Measurements from ENCODE around the gene TRIM52.
A peak's percentile ranks its signal among the peaks of the same experiment; 100 is the strongest.

The TRIM52 gene

GRCh38 chr5:181255836-181256578 is 4.9 kb downstream of the TRIM52 start:
- H3K4me3 ChIP-seq (ENCODE audit: low read depth, low read length) = no peak overlapping the region
- H3K36me3 ChIP-seq (ENCODE audit: insufficient read depth, low read length) = peaks cover 27% of the 10 kb centered on the region
- peaks cover 95% of the 10 kb centered on the region for H3K79me2 ChIP-seq (ENCODE audit: control insufficient read depth, insufficient read depth, low read length, unreplicated experiment)
- H2AFZ ChIP-seq (ENCODE audit: low read length, unreplicated experiment) = no peak overlapping the region
- H3K27me3 ChIP-seq (ENCODE audit: insufficient read depth, low read length) = no peaks in the 10 kb centered on the region
- no peak overlapping the region for H3K27ac ChIP-seq (ENCODE audit: low read depth, low read length)
- H3K4me1 ChIP-seq (ENCODE audit: control insufficient read depth, insufficient read depth, low read length, unreplicated experiment) = peaks cover 35% of the 10 kb centered on the region

GRCh38 chr5:181255276-181255675 is 5.7 kb downstream of the TRIM52 start:
- Histone ChIP-seq H3K27ac (ENCODE audit: low read depth, low read length) (0 out of 2 replicates have a peak overlapping the region, but pooled peaks have one; percentile 6), H3K4me3 (ENCODE audit: low read depth, low read length) (no peak overlapping the region), H3K4me1 (ENCODE audit: control insufficient read depth, insufficient read depth, low read length, unreplicated experiment) (peaks cover 38% of the 10 kb centered on the region), H3K27me3 (ENCODE audit: insufficient read depth, low read length) (no peaks in the 10 kb centered on the region), H2AFZ (ENCODE audit: low read length, unreplicated experiment) (no peak overlapping the region), H3K36me3 (ENCODE audit: insufficient read depth, low read length) (peaks cover 32% of the 10 kb centered on the region), H3K79me2 (ENCODE audit: control insufficient read depth, insufficient read depth, low read length, unreplicated experiment) (peaks cover 96% of the 10 kb centered on the region)

DNA sequence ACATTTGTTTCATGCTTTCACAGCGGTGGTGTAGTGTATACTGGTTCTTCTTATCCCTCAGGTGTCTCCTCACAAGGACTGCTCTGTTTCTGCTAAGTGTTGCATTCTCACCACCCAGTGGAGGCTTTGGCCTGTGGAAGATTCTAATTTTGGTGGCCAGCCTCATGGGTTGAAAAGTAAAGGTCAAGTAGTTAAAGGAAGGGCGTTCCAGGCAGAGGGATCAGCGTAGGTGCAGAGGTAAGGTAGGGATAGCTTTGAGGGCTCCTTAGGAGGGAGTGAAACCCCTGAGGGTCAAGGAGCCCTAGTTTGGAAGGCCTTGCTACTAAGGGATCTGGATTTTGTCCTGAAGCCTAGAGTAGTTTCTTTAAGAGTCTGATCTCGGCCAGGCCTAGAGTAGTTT is 12.7 kb downstream of the TRIM52 start:
- H3K36me3 ChIP-seq (ENCODE audit: insufficient read depth, low read length) = peaks cover 19% of the 10 kb centered on the region; the same call in 1 of the 2 replicates
- peaks cover 83% of the 10 kb centered on the region for H3K79me2 ChIP-seq (ENCODE audit: control insufficient read depth, insufficient read depth, low read length, unreplicated experiment)
- H3K4me1 ChIP-seq (ENCODE audit: control insufficient read depth, insufficient read depth, low read length, unreplicated experiment) = peaks cover 34% of the 10 kb centered on the region
- H3K4me3 ChIP-seq (ENCODE audit: low read depth, low read length) = peak overlapping the region; percentile 98
- H3K27ac ChIP-seq (ENCODE audit: low read depth, low read length) = peak overlapping the region; percentile 60
- H3K27me3 ChIP-seq (ENCODE audit: insufficient read depth, low read length) = no peaks in the 10 kb centered on the region
- no peak overlapping the region for H2AFZ ChIP-seq (ENCODE audit: low read length, unreplicated experiment)

DNA sequence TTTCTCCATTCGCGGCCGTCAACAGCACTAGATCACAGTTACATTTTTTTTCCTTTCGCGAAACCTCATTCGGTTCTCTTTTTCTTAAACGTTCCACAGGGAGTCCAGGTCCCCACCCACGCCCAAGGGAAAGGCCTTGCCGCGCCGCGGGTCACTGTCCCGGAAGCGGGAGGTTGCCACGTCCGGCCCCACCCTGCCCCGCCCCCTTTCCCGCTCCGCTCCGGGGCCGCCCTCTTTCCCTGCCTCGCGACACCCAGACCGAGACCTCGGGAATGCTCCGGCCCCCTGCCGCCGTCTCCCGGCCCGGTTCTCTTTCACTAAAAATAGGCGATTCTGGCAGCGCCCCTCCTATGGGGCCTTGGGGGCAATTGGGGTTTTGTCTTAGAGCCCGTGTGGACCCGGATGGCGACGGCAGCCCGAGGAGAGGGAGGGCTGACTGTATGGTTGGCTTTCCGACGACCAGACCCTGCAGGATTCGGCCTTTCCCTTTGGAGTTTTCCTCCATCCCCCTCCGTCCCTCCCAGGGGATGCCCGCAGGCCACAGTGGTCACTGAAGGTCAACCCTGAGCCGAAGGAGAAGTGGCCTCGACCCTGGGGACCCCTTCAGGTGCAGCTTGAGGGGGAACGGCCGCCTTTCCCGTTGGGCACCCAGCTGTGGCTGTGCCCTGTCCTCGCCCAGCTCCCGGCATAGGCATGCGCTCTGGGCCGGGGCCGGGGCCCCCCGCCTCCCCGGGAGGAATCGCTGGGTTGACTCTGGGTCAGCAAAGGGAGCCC is 14.5 kb downstream of the TRIM52 start:
- peak overlapping the region; percentile 98 for H3K4me3 ChIP-seq (ENCODE audit: low read depth, low read length)
- peaks cover 84% of the 10 kb centered on the region for H3K79me2 ChIP-seq (ENCODE audit: control insufficient read depth, insufficient read depth, low read length, unreplicated experiment)
- peak overlapping the region; percentile 95 for H2AFZ ChIP-seq (ENCODE audit: low read length, unreplicated experiment)
- peaks cover 26% of the 10 kb centered on the region; the same call in 1 of the 2 replicates for H3K36me3 ChIP-seq (ENCODE audit: insufficient read depth, low read length)
- peak overlapping the region; percentile 93 for H3K27ac ChIP-seq (ENCODE audit: low read depth, low read length)
- peaks cover 32% of the 10 kb centered on the region for H3K4me1 ChIP-seq (ENCODE audit: control insufficient read depth, insufficient read depth, low read length, unreplicated experiment)
- no peaks in the 10 kb centered on the region for H3K27me3 ChIP-seq (ENCODE audit: insufficient read depth, low read length)

DNA sequence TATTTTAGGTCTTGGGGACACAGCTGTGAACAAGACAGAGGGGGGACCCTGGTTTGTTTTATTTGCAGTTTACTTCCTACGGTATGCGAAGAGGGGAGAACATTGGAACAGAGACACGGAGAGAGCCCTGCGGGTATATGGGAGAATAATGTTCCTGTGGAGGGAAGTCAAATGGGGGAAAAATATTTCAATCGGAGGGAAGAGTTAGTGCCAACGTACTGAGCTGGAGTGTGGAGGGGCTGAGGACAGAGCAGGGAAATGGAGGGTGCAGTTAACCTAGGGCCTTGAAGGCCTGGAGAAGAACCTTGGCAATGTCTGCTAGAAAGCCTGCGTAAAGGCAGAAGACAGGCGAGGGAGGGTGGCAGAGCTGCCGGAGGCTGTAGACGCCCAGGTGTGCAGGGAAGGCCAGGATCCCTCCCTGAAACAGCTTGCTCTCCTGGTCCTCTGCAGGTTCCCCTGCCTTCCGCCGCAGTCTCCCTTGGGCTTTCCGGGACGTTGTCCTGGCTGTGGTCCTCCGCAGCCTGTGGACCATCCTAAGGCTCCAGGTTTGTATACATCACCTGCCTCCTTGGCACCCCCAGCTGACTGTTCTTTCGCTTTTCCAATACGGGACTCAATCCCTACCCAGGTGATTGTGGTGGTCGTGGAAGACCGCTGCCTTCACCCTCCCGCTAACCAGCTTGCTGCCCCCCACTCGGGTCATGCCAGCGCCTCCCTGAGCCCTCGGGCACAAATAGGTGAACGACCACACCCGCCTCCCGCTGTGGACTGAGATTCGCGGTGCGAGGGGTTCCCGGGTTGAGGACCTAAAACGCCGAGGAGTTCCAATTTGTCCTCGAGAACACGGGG is 15.3 kb downstream of the TRIM52 start:
- Histone ChIP-seq H3K79me2 (ENCODE audit: control insufficient read depth, insufficient read depth, low read length, unreplicated experiment) (peaks cover 85% of the 10 kb centered on the region), H3K27ac (ENCODE audit: low read depth, low read length) (peak overlapping the region; percentile 93), H2AFZ (ENCODE audit: low read length, unreplicated experiment) (peak overlapping the region; percentile 95), H3K4me3 (ENCODE audit: low read depth, low read length) (peak overlapping the region; percentile 98), H3K4me1 (ENCODE audit: control insufficient read depth, insufficient read depth, low read length, unreplicated experiment) (peaks cover 38% of the 10 kb centered on the region), H3K27me3 (ENCODE audit: insufficient read depth, low read length) (no peaks in the 10 kb centered on the region), H3K36me3 (ENCODE audit: insufficient read depth, low read length) (peaks cover 25% of the 10 kb centered on the region; the same call in 1 of the 2 replicates)

- Histone ChIP-seq H3K4me1 (ENCODE audit: control insufficient read depth, insufficient read depth, low read length, unreplicated experiment) (peaks cover 34% of the 10 kb centered on the region), H3K79me2 (ENCODE audit: control insufficient read depth, insufficient read depth, low read length, unreplicated experiment) (peaks cover 83% of the 10 kb centered on the region), H3K36me3 (ENCODE audit: insufficient read depth, low read length) (peaks cover 26% of the 10 kb centered on the region), H2AFZ (ENCODE audit: low read length, unreplicated experiment) (peak within 1 kb of the TSS; percentile 90), H3K4me3 (ENCODE audit: low read depth, low read length) (peak within 1 kb of the TSS; percentile 98), H3K27me3 (ENCODE audit: insufficient read depth, low read length) (no peaks in the 10 kb centered on the region), H3K27ac (ENCODE audit: low read depth, low read length) (peak within 1 kb of the TSS; percentile 93)
These were observed 17.2 kb downstream of the TRIM52 start, which contains the start of gene RACK1 for GRCh38 chr5:181243564-181244343. TSS of gene RACK1 (minus strand) at chr5:181243906. CDS start at chr5:181243800, 106 bp downstream.

DNA sequence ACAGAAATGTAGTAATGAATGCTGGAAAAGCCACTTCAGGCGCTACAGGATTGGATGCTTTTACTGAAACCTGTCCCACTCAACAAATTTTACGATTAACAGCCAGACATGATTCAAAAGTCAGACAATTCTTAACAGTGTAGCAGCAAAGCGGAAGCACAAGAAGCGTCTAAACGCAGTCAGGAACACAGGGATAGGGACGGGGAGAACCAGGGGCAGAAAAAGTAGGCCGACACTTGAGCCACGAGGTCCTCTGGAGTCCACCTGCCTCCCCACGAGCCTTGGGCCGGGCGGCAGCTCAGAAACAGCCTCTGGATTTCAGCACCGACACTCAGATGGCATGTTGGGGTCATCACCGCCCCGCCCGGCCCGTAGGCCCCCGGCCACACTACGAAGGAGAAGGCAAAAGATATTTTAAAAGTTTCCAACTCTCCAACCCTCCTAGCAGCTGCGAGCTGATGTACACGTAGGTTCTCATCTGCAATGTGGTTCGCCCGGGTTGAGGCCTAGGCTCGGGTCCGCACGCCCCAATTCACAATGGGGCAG is 17.9 kb downstream of the TRIM52 start:
- H3K27ac ChIP-seq (ENCODE audit: low read depth, low read length) = peak overlapping the region; percentile 93
- peaks cover 35% of the 10 kb centered on the region for H3K4me1 ChIP-seq (ENCODE audit: control insufficient read depth, insufficient read depth, low read length, unreplicated experiment)
- H3K27me3 ChIP-seq (ENCODE audit: insufficient read depth, low read length) = no peaks in the 10 kb centered on the region
- peak overlapping the region; percentile 98 for H3K4me3 ChIP-seq (ENCODE audit: low read depth, low read length)
- H2AFZ ChIP-seq (ENCODE audit: low read length, unreplicated experiment) = peak overlapping the region; percentile 90
- peaks cover 32% of the 10 kb centered on the region for H3K36me3 ChIP-seq (ENCODE audit: insufficient read depth, low read length)
- H3K79me2 ChIP-seq (ENCODE audit: control insufficient read depth, insufficient read depth, low read length, unreplicated experiment) = peaks cover 83% of the 10 kb centered on the region

GRCh38 chr5:181242031-181242451 is 18.9 kb downstream of the TRIM52 start:
- H3K4me3 ChIP-seq (ENCODE audit: low read depth, low read length) = peak overlapping the region; percentile 98
- H3K4me1 ChIP-seq (ENCODE audit: control insufficient read depth, insufficient read depth, low read length, unreplicated experiment) = peaks cover 35% of the 10 kb centered on the region
- H2AFZ ChIP-seq (ENCODE audit: low read length, unreplicated experiment) = no peak overlapping the region
- peaks cover 43% of the 10 kb centered on the region for H3K36me3 ChIP-seq (ENCODE audit: insufficient read depth, low read length)
- H3K79me2 ChIP-seq (ENCODE audit: control insufficient read depth, insufficient read depth, low read length, unreplicated experiment) = peaks cover 79% of the 10 kb centered on the region
- H3K27ac ChIP-seq (ENCODE audit: low read depth, low read length) = peak overlapping the region; percentile 93
- H3K27me3 ChIP-seq (ENCODE audit: insufficient read depth, low read length) = no peaks in the 10 kb centered on the region

DNA sequence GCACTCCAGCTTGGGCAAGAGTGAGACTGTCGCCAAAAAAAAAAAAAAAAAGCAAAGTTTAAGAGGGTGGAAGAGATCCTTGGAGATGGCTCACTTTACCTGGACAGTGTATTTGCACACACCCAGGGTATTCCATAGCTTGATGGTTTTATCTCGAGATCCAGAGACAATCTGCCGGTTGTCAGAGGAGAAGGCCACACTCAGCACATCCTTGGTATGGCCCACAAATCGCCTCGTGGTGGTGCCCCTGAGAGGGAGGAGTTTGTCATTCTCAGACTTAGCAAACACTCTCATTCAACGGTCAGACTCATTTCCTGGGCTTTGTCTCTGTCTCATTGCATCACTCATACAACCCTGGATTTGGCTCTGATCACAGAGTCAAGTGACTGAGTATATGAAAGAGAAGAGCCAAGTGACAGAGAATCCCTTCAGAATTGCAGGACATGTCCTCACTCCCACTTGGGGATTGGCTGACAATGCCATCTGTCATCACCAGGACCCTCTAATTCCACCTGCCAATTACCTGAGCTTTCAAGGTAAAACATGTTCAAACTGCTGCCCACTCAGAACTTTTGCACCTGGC is 19.5 kb downstream of the TRIM52 start:
- Histone ChIP-seq H3K4me1 (ENCODE audit: control insufficient read depth, insufficient read depth, low read length, unreplicated experiment) (peaks cover 35% of the 10 kb centered on the region), H2AFZ (ENCODE audit: low read length, unreplicated experiment) (no peak overlapping the region), H3K27me3 (ENCODE audit: insufficient read depth, low read length) (no peaks in the 10 kb centered on the region), H3K79me2 (ENCODE audit: control insufficient read depth, insufficient read depth, low read length, unreplicated experiment) (peaks cover 73% of the 10 kb centered on the region), H3K36me3 (ENCODE audit: insufficient read depth, low read length) (peaks cover 49% of the 10 kb centered on the region), H3K27ac (ENCODE audit: low read depth, low read length) (peak overlapping the region; percentile 93), H3K4me3 (ENCODE audit: low read depth, low read length) (peak overlapping the region; percentile 98)
